Liver (tissue), 9 donors: ENCODE data around the gene CD163L1. TPM values are rescaled to one million over a fixed set of nuclear protein-coding genes. Genes with fewer than 3 reads are reported as not detected.

Experiments
- DNase-seq: peaks from one replicate; pipeline ENCODE4 v3.0.0-alpha.2; 2017; ENCODE audit warnings: low spot score
- H3K27ac ChIP-seq, 2 donors: one replicate each; pipeline ENCODE4 v1.7.0; 2013; ENCODE audit warnings: inconsistent platforms in 2 of 2, low read length in 2 of 2, control low read depth in 1 of 2, low read depth in 1 of 2, mild to moderate bottlenecking in 1 of 2
- H3K27me3 ChIP-seq, 4 donors: one replicate each; pipeline versions ENCODE4 v1.6.1 to v1.7.0; 2013; ENCODE audit warnings: low read length in 3 of 4, inconsistent platforms in 1 of 4, mild to moderate bottlenecking in 1 of 4, moderate library complexity in 1 of 4; ENCODE audit not compliant: control insufficient read depth in 4 of 4, insufficient read depth in 4 of 4
- H3K36me3 ChIP-seq, 4 donors: one replicate each; pipeline versions ENCODE4 v1.6.1 to v1.7.0; 2013; ENCODE audit warnings: low read length in 3 of 4, mild to moderate bottlenecking in 3 of 4, low read depth in 1 of 4, moderate library complexity in 1 of 4; ENCODE audit not compliant: control insufficient read depth in 4 of 4, insufficient read depth in 3 of 4
- H3K4me1 ChIP-seq, 4 donors: one replicate each; pipeline versions ENCODE4 v1.6.1 to v1.7.0; 2013; ENCODE audit warnings: low read length in 3 of 4, mild to moderate bottlenecking in 3 of 4, moderate library complexity in 1 of 4; ENCODE audit not compliant: control insufficient read depth in 4 of 4, insufficient read depth in 4 of 4
- H3K4me3 ChIP-seq, 3 donors: one replicate each; pipeline versions ENCODE4 v1.6.1 to v1.7.0; 2013; ENCODE audit warnings: low read length in 3 of 3, control low read depth in 1 of 3, low read depth in 1 of 3, mild to moderate bottlenecking in 1 of 3
- H3K9ac ChIP-seq, 2 donors: one replicate each; pipeline ENCODE4 v1.7.0; 2013; ENCODE audit warnings: low read length in 2 of 2, mild to moderate bottlenecking in 2 of 2, moderate library complexity in 2 of 2, control low read depth in 1 of 2, low read depth in 1 of 2
- H3K9me3 ChIP-seq, 4 donors: one replicate each; pipeline versions ENCODE4 v1.6.1 to v1.7.0; 2013; ENCODE audit warnings: low read length in 3 of 4; ENCODE audit not compliant: control insufficient read depth in 4 of 4
- EGR1 ChIP-seq, 2 donors: IDR thresholded peaks; 2 replicates each; pipeline ENCODE4 v1.6.1; 2016 to 2018; ENCODE audit warnings: antibody characterized with exemption in 2 of 2, low read depth in 2 of 2
- FOXA1 ChIP-seq: IDR thresholded peaks from 2 replicates; pipeline ENCODE4 v1.6.1; 2016; ENCODE audit warnings: antibody characterized with exemption
- FOXA2 ChIP-seq: IDR thresholded peaks from 2 replicates; pipeline ENCODE4 v1.6.1; 2016; ENCODE audit warnings: antibody characterized with exemption
- HNF4A ChIP-seq, 2 donors: conservative IDR thresholded peaks; 2 replicates each; pipeline ENCODE4 v1.6.1; 2016; ENCODE audit warnings: antibody characterized with exemption in 2 of 2, mild to moderate bottlenecking in 2 of 2
- HNF4G ChIP-seq: IDR thresholded peaks from 2 replicates; pipeline ENCODE4 v1.6.1; 2016; ENCODE audit warnings: antibody characterized with exemption
- JUND ChIP-seq, 2 donors: IDR thresholded peaks; 2 replicates each; pipeline ENCODE4 v1.6.1; 2016; ENCODE audit warnings: antibody characterized with exemption in 2 of 2
- NR2F2 ChIP-seq: IDR thresholded peaks from 2 replicates; pipeline ENCODE4 v1.6.1; 2016; ENCODE audit warnings: antibody characterized with exemption
- RAD21 ChIP-seq, 2 donors: IDR thresholded peaks; 2 replicates each; pipeline ENCODE4 v1.6.1; 2016; ENCODE audit warnings: antibody characterized with exemption in 2 of 2, mild to moderate bottlenecking in 2 of 2
- RXRA ChIP-seq, 2 donors: IDR thresholded peaks; 2 replicates each; pipeline ENCODE4 v1.6.1; 2017 to 2018; ENCODE audit warnings: antibody characterized with exemption in 2 of 2, mild to moderate bottlenecking in 1 of 2
- SP1 ChIP-seq: IDR thresholded peaks from 2 replicates; pipeline ENCODE4 v1.6.1; 2018; ENCODE audit warnings: antibody characterized with exemption, mild to moderate bottlenecking
- TAF1 ChIP-seq: conservative IDR thresholded peaks from 2 replicates; pipeline ENCODE4 v1.6.1; 2016; ENCODE audit warnings: antibody characterized with exemption, mild to moderate bottlenecking
- WGBS: extraction: QIAGEN DNeasy Blood & Tissue Kit; methylation state at CpG from one replicate; pipeline ENCODE4 v1.1.7; 2013; 5-methylcytosine and 5-hydroxymethylcytosine counted together
- polyA plus RNA-seq, 2 donors: library from polyadenylated mRNA; stranded (reverse) in 1 of 2; unstranded in 1 of 2; fragments of 200-250 nt in 1 of 2; fragments of >200 nt in 1 of 2; fragmentation: Nextera tagmentation in 1 of 2; extraction: Ambion mirVana in 1 of 2; gene quantifications; one replicate each; pipeline versions ENCODE4 v1.2.1 to v1.2.3, GENCODE V29; 2013 to 2015
- total RNA-seq, 2 donors: library from RNA; depleted of rRNA; stranded (reverse); fragments of >200 nt; gene quantifications; one replicate each; pipeline ENCODE4 v1.2.3, GENCODE V29; 2014
- TF ChIP-seq, protein P1 (sequence below): fragments of 150-350 bp; IDR thresholded peaks from 2 replicates; pipeline ENCODE4 v1.5.1; 2017; ENCODE audit warnings: improper control_type of control experiment, low read depth, low read length; ENCODE audit not compliant: missing input control
- TF ChIP-seq, protein P2 (sequence below): IDR thresholded peaks from 2 replicates; pipeline ENCODE4 v1.6.1; 2016; ENCODE audit warnings: antibody characterized with exemption
- TF ChIP-seq, protein P3 (sequence below): IDR thresholded peaks from 2 replicates; pipeline ENCODE4 v1.6.1; 2016; ENCODE audit warnings: antibody characterized with exemption
- donor health status: healthy.
- donor health status: healthy.
- donor health status: healthy.
- donor health status: healthy.
- donor health status: healthy.

CD163L1 gene
- total and polyA plus RNA-seq, 4 donors = 0.31 to 8.4 (median 1.1) TPM

DNA sequence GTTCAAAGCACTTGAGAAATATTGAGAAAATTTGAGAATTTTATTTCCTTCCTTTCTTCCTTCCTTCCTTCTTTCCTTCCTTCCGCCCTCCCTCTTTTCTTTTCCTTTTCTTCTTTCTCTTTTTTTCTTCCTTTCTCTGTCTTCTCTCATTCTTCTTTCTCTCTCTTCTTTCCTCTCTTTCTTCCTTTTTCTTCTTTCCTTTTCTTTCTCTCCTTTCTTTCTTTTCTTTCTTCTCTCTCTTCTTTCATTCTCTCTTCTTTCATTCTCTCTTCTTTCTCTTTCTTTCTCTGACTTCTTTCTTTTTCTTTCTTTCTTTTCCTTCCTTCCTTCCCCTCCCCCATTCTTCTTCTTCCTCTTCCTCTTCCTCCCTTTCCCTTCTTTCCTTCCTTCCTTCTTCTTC lies 44.9 kb downstream of the CD163L1 start:
- H3K9me3 ChIP-seq = no peaks in the 10 kb centered on the region
- no peak overlapping the region for H3K27ac ChIP-seq
- no peak overlapping the region for H3K4me3 ChIP-seq
- H3K9ac ChIP-seq = no peak overlapping the region
- peaks cover 0 to 2% (median 0%) of the 10 kb centered on the region in 4 donors for H3K36me3 ChIP-seq
- WGBS = 90% methylated on average over 1 of the region's 1 CpG
- H3K4me1 ChIP-seq = no peaks in the 10 kb centered on the region
- no peak for DNase-seq
- H3K27me3 ChIP-seq = peaks cover 0 to 10% (median 2%) of the 10 kb centered on the region in 4 donors
- TF ChIP-seq NR2F2 (no peak), FOXA2 (no peak), HNF4G (no peak), HNF4A (conservative IDR thresholded peaks at IDR 0.05) (no peak), JUND (IDR thresholded peaks at IDR 0.05) (no peak), FOXA1 (no peak), RXRA (IDR thresholded peaks at IDR 0.05) (no peak), SP1 (no peak)
- TF ChIP-seq, protein P1, sequence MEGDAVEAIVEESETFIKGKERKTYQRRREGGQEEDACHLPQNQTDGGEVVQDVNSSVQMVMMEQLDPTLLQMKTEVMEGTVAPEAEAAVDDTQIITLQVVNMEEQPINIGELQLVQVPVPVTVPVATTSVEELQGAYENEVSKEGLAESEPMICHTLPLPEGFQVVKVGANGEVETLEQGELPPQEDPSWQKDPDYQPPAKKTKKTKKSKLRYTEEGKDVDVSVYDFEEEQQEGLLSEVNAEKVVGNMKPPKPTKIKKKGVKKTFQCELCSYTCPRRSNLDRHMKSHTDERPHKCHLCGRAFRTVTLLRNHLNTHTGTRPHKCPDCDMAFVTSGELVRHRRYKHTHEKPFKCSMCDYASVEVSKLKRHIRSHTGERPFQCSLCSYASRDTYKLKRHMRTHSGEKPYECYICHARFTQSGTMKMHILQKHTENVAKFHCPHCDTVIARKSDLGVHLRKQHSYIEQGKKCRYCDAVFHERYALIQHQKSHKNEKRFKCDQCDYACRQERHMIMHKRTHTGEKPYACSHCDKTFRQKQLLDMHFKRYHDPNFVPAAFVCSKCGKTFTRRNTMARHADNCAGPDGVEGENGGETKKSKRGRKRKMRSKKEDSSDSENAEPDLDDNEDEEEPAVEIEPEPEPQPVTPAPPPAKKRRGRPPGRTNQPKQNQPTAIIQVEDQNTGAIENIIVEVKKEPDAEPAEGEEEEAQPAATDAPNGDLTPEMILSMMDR = no peak
- TF ChIP-seq, protein P2, sequence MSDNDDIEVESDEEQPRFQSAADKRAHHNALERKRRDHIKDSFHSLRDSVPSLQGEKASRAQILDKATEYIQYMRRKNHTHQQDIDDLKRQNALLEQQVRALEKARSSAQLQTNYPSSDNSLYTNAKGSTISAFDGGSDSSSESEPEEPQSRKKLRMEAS = no peak

DNA sequence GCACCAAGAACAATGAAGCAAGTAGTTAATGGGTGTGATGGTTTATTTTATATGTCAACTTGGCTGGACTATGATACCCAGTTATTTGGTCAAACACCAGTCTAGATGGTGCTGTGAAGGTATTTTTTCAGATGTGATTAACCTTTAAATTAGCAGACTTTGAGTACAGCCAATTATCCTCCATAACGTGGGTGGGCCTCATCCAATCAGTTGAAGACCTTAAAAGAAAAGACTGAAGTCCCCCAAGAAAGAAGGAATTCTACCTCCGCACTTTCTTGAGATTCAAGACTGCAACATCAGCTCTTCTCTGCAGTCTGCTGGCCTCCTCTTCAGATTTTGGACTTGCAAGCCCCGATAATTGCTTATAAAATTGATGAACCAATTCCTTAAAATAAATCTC lies 47.5 kb downstream of the CD163L1 start:
- Histone ChIP-seq H3K27me3 (peaks cover 0 to 3% (median 0%) of the 10 kb centered on the region in 4 donors), H3K36me3 (peaks cover 0 to 2% (median 0%) of the 10 kb centered on the region in 4 donors), H3K4me3 (no peak overlapping the region), H3K4me1 (no peaks in the 10 kb centered on the region), H3K27ac (no peak overlapping the region), H3K9ac (no peak overlapping the region), H3K9me3 (no peaks in the 10 kb centered on the region)
- WGBS = 78% methylated on average over 3 of the region's 3 CpGs
- no peak for DNase-seq
- TF ChIP-seq, protein P3, sequence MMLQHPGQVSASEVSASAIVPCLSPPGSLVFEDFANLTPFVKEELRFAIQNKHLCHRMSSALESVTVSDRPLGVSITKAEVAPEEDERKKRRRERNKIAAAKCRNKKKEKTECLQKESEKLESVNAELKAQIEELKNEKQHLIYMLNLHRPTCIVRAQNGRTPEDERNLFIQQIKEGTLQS = no peak
- no peak for TF ChIP-seq SP1
- no peak for TF ChIP-seq HNF4A (conservative IDR thresholded peaks at IDR 0.05)
- no peak for TF ChIP-seq RXRA (IDR thresholded peaks at IDR 0.05)

DNA sequence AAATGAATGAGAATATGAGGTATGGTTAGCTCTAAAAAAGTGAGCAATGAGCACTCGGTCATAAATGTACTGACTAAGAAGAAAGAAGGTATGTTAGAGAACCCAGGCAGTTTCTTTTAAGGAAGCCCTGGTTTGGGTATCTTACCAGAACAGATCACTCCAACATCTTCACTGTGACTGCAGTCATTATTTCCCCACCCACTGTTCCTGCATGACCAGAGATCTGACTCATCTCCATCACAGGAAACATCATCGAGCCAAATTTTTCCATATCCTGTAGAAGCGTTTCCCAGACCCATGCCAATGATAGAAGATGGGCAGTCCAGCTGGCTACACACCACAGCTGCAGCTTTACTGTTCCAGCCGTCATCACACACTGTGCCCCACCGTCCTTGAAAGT lies 48.0 kb downstream of the CD163L1 start:
- Histone ChIP-seq H3K4me3 (no peak overlapping the region), H3K36me3 (peaks cover 0 to 2% (median 0%) of the 10 kb centered on the region in 4 donors), H3K27ac (no peak overlapping the region), H3K27me3 (peaks cover 0 to 3% (median 0%) of the 10 kb centered on the region in 4 donors), H3K4me1 (no peaks in the 10 kb centered on the region), H3K9me3 (no peaks in the 10 kb centered on the region), H3K9ac (no peak overlapping the region)
- no peak for DNase-seq
- TF ChIP-seq EGR1 (IDR thresholded peaks at IDR 0.05; ENCODE audit: low read depth in 2 of 2) (no peak), TAF1 (no peak)
- WGBS = 80% methylated on average over 5 of the region's 5 CpGs

DNA sequence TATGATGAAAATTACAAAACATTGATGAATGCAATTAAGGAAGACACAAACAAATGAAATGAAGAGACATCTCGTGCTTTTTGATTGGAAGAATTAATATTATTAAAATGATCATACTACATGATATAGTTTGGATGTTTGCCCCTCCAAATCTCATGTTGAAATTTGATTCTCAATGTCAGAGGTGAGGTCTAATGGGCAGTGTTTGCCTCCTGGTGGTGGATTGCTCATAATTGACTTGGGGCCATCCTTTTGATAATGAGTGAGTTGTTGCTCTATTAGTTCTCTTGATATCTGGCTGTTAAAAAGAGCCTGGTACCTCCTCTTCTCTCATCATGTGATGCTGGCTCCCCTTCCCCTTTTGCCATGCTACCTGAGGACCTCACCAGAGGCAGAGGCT lies 56.7 kb downstream of the CD163L1 start:
- Histone ChIP-seq H3K4me1 (no peaks in the 10 kb centered on the region), H3K9me3 (peaks cover 0 to 2% (median 0%) of the 10 kb centered on the region in 4 donors), H3K36me3 (no peaks in the 10 kb centered on the region), H3K27ac (no peak overlapping the region), H3K4me3 (no peak overlapping the region), H3K9ac (no peak overlapping the region), H3K27me3 (no peaks in the 10 kb centered on the region)
- DNase-seq = no peak
- 66% methylated on average over 1 of the region's 1 CpG for WGBS
- TF ChIP-seq RAD21 (IDR thresholded peaks at IDR 0.05) = no peak
